Measurements from ENCODE around the gene GCLC.

Gene GCLC

DNA sequence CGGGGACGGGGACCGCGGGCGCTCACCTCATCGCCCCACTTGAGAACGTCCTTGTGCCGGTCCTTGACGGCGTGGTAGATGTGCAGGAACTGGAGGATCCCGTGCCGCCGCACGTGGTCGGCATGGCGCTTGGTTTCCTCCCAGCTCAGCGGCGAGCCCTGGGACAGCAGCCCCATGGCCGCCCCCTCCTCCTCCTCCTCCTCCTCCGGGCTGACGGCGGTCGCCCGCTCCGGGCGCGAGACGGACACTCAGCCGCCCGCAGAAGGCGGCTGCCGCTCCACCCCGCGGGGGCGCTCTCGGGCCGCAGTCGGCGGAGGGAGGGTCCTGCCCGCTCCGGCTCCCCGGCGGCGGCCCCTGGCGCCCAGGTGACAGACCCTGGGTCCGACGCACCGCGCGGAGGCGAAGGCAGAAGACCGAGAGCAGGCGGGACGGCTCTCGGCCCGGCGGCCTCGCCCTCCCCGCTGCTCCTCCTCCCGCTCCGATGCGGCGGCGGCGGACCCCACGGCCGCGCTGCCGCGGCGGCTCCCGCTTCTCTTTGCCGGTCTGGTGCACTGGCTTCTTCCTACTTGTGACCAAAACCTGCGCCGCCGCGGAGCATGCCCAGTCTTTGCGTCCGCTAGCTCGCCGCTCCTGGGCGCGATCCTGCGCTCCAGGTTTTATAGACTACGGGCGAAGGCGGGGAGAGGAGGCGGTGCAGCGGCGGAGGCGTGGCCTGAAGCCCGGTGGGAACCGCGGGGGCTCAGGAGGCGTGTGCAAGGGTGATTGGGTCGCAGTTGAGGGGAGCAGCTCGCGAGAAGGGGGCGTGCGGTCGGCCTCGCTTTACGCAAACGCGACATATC, at the start of gene GCLC (continued):
- TF ChIP-seq KLF16 (tag by site-specific recombination; IDR thresholded peaks at IDR 0.05) (peak; percentile 98), SP7 (tag by site-specific recombination; IDR thresholded peaks at IDR 0.05) (peak; percentile 79), ZNF660 (tag by site-specific recombination; IDR thresholded peaks at IDR 0.05) (peak; percentile 92), ZBTB10 (tag by site-specific recombination; IDR thresholded peaks at IDR 0.05) (peak; percentile 79; the same call in 1 of the 2 replicates), ZNF513 (tag by site-specific recombination; IDR thresholded peaks at IDR 0.05) (peak; percentile 85), ZNF10 (tag by site-specific recombination; IDR thresholded peaks at IDR 0.05) (no peak), ZNF266 (tag by site-specific recombination; IDR thresholded peaks at IDR 0.05; ENCODE audit: low read depth) (no peak), ZNF132 (tag by site-specific recombination; IDR thresholded peaks at IDR 0.05; ENCODE audit: borderline replicate concordance) (no peak), ZNF580 (tag by site-specific recombination; IDR thresholded peaks at IDR 0.05) (0 out of 2 replicates have a peak, but pooled peaks have one; percentile 32), ZNF423 (tag by site-specific recombination; IDR thresholded peaks at IDR 0.05) (no peak), ZNF521 (tag by site-specific recombination; IDR thresholded peaks at IDR 0.05) (no peak), ZNF16 (tag by site-specific recombination; IDR thresholded peaks at IDR 0.05; ENCODE audit: low read depth) (no peak), ZNF530 (tag by site-specific recombination; IDR thresholded peaks at IDR 0.05; ENCODE audit: low read depth) (no peak), OVOL3 (tag by site-specific recombination; IDR thresholded peaks at IDR 0.05) (no peak), ZNF658 (tag by site-specific recombination; IDR thresholded peaks at IDR 0.05) (no peak), ZXDB (tag by site-specific recombination; IDR thresholded peaks at IDR 0.05) (peak; percentile 91), RBAK (tag by site-specific recombination; IDR thresholded peaks at IDR 0.05) (no peak), ZNF777 (tag by site-specific recombination; IDR thresholded peaks at IDR 0.05; ENCODE audit: borderline replicate concordance) (0 out of 2 replicates have a peak, but pooled peaks have one; percentile 41), EGR2 (tag by site-specific recombination; IDR thresholded peaks at IDR 0.05; ENCODE audit: low read depth) (peak; percentile 92), ZNF501 (tag by site-specific recombination; IDR thresholded peaks at IDR 0.05) (peak; percentile 60), ZNF324 (tag by site-specific recombination; IDR thresholded peaks at IDR 0.05) (peak; percentile 76; the same call in 1 of the 2 replicates), ZNF391 (tag by site-specific recombination; IDR thresholded peaks at IDR 0.05; ENCODE audit: borderline replicate concordance, low read depth) (0 out of 2 replicates have a peak, but pooled peaks have one; percentile 44)
- TF ChIP-seq, protein P1, sequence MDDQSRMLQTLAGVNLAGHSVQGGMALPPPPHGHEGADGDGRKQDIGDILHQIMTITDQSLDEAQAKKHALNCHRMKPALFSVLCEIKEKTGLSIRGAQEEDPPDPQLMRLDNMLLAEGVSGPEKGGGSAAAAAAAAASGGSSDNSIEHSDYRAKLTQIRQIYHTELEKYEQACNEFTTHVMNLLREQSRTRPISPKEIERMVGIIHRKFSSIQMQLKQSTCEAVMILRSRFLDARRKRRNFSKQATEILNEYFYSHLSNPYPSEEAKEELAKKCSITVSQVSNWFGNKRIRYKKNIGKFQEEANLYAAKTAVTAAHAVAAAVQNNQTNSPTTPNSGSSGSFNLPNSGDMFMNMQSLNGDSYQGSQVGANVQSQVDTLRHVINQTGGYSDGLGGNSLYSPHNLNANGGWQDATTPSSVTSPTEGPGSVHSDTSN (CRISPR knock-in tag; IDR thresholded peaks at IDR 0.05) = peak; percentile 84
- TF ChIP-seq, protein P2, sequence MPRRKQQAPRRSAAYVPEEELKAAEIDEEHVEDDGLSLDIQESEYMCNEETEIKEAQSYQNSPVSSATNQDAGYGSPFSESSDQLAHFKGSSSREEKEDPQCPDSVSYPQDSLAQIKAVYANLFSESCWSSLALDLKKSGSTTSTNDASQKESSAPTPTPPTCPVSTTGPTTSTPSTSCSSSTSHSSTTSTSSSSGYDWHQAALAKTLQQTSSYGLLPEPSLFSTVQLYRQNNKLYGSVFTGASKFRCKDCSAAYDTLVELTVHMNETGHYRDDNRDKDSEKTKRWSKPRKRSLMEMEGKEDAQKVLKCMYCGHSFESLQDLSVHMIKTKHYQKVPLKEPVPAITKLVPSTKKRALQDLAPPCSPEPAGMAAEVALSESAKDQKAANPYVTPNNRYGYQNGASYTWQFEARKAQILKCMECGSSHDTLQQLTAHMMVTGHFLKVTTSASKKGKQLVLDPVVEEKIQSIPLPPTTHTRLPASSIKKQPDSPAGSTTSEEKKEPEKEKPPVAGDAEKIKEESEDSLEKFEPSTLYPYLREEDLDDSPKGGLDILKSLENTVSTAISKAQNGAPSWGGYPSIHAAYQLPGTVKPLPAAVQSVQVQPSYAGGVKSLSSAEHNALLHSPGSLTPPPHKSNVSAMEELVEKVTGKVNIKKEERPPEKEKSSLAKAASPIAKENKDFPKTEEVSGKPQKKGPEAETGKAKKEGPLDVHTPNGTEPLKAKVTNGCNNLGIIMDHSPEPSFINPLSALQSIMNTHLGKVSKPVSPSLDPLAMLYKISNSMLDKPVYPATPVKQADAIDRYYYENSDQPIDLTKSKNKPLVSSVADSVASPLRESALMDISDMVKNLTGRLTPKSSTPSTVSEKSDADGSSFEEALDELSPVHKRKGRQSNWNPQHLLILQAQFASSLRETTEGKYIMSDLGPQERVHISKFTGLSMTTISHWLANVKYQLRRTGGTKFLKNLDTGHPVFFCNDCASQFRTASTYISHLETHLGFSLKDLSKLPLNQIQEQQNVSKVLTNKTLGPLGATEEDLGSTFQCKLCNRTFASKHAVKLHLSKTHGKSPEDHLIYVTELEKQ (tag by site-specific recombination; IDR thresholded peaks at IDR 0.05; ENCODE audit: borderline replicate concordance) = no peak
- TF ChIP-seq, protein P3, sequence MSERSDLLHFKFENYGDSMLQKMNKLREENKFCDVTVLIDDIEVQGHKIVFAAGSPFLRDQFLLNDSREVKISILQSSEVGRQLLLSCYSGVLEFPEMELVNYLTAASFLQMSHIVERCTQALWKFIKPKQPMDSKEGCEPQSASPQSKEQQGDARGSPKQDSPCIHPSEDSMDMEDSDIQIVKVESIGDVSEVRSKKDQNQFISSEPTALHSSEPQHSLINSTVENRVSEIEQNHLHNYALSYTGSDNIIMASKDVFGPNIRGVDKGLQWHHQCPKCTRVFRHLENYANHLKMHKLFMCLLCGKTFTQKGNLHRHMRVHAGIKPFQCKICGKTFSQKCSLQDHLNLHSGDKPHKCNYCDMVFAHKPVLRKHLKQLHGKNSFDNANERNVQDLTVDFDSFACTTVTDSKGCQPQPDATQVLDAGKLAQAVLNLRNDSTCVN (tag by site-specific recombination; optimal IDR thresholded peaks at IDR 0.05) = peak; percentile 88
